Measurements from ENCODE around the gene PDE3A.
"Not testable (repeated sequence)": the region's sequence is repeated elsewhere in the genome, so short reads cannot be mapped to it uniquely, and the experiment has no call there.

The PDE3A gene

GRCh38 chr12:20375560-20375959, 7.2 kb downstream of the PDE3A start:
- no peak for DNase-seq

GRCh38 chr12:20376984-20377383, 8.6 kb downstream of the PDE3A start:
- DNase-seq, result no peak

GRCh38 chr12:20377750-20378149, 9.4 kb downstream of the PDE3A start:
- no peak for DNase-seq

GRCh38 chr12:20382117-20382516, 13.8 kb downstream of the PDE3A start:
- no peak for DNase-seq

- DNase-seq, result no peak
Observed at GRCh38 chr12:20383612-20384011, 15.3 kb downstream of the PDE3A start.

GRCh38 chr12:20384836-20385235, 16.5 kb downstream of the PDE3A start:
- DNase-seq, result not testable (repeated sequence)

- no peak for DNase-seq
Observed at GRCh38 chr12:20390846-20391245, 22.5 kb downstream of the PDE3A start.

- DNase-seq, result no peak
Observed at GRCh38 chr12:20392339-20392738, 24.0 kb downstream of the PDE3A start.

GRCh38 chr12:20393707-20394106, 25.4 kb downstream of the PDE3A start:
- DNase-seq, result no peak

- no peak for DNase-seq
Observed at GRCh38 chr12:20395791-20396550, 27.6 kb downstream of the PDE3A start.

- DNase-seq, result no peak
Observed at GRCh38 chr12:20398686-20399085, 30.3 kb downstream of the PDE3A start.

GRCh38 chr12:20400003-20400402, 31.7 kb downstream of the PDE3A start:
- DNase-seq, result no peak

GRCh38 chr12:20403230-20403629, 34.9 kb downstream of the PDE3A start:
- no peak for DNase-seq

- no peak for DNase-seq
Observed at GRCh38 chr12:20404576-20405346, 36.4 kb downstream of the PDE3A start.

- DNase-seq, result no peak
Observed at GRCh38 chr12:20409607-20410377, 41.5 kb downstream of the PDE3A start.

- no peak for DNase-seq
Observed at GRCh38 chr12:20410734-20411133, 42.4 kb downstream of the PDE3A start.

- DNase-seq, result no peak
Observed at GRCh38 chr12:20411345-20411744, 43.0 kb downstream of the PDE3A start.

GRCh38 chr12:20415028-20415427, 46.7 kb downstream of the PDE3A start:
- DNase-seq, result no peak

- DNase-seq, result no peak
Observed at GRCh38 chr12:20415641-20416040, 47.3 kb downstream of the PDE3A start.

- no peak for DNase-seq
Observed at GRCh38 chr12:20420557-20420956, 52.2 kb downstream of the PDE3A start.

- no peak for DNase-seq
Observed at GRCh38 chr12:20421421-20421820, 53.1 kb downstream of the PDE3A start.

GRCh38 chr12:20423557-20423956, 55.2 kb downstream of the PDE3A start:
- DNase-seq, result no peak

- DNase-seq, result no peak
Observed at GRCh38 chr12:20424841-20425240, 56.5 kb downstream of the PDE3A start.

- no peak for DNase-seq
Observed at GRCh38 chr12:20426191-20426590, 57.9 kb downstream of the PDE3A start.
